Stimulated activated effector memory CD8-positive, alpha-beta T cell treated with anti-CD3 and anti-CD28 coated beads, Interleukin-12 subunit alpha, Interleukin-12 subunit beta, amount 100 ng/mL, for 72 hours (primary cell): ENCODE results near the gene COL13A1.
A peak's percentile ranks its signal among the peaks of the same experiment; 100 is the strongest.

Experiments
- ATAC-seq: fragments of 150-1000 bp; cut with Tn5 transposase; 2 replicates; pipeline ENCODE4 v1.10.0; 2021
- DNase-seq, 2 donors: peaks; one replicate each; pipeline ENCODE4 v3.0.0; 2021 to 2022; ENCODE audit warnings: low spot score in 2 of 2
- H3K27ac Mint-ChIP-seq: one replicate; pipeline ENCODE4 v1.8.0; 2022; ENCODE audit warnings: mild to moderate bottlenecking, mixed read lengths
- H3K36me3 Mint-ChIP-seq: one replicate; pipeline ENCODE4 v1.8.0; 2022; ENCODE audit warnings: mild to moderate bottlenecking, mixed read lengths
- H3K4me1 Mint-ChIP-seq: one replicate; pipeline ENCODE4 v1.8.0; 2022; ENCODE audit warnings: mixed read lengths
- H3K4me3 Mint-ChIP-seq: one replicate; pipeline ENCODE4 v1.8.0; 2022; ENCODE audit warnings: mild to moderate bottlenecking, mixed read lengths
- H3K9me3 Mint-ChIP-seq: one replicate; pipeline ENCODE4 v1.8.0; 2022; ENCODE audit warnings: mixed read lengths

The COL13A1 gene

GRCh38 chr10:69858201-69858600 is 56.5 kb downstream of the COL13A1 start:
- no peak for DNase-seq
- H3K9me3 Mint-ChIP-seq, result no peaks in the 10 kb centered on the region
- no peak overlapping the region for H3K4me3 Mint-ChIP-seq
- H3K4me1 Mint-ChIP-seq, result peaks cover 5% of the 10 kb centered on the region
- ATAC-seq, result no peak
- H3K27ac Mint-ChIP-seq, result no peak overlapping the region
- H3K36me3 Mint-ChIP-seq, result no peaks in the 10 kb centered on the region

DNA sequence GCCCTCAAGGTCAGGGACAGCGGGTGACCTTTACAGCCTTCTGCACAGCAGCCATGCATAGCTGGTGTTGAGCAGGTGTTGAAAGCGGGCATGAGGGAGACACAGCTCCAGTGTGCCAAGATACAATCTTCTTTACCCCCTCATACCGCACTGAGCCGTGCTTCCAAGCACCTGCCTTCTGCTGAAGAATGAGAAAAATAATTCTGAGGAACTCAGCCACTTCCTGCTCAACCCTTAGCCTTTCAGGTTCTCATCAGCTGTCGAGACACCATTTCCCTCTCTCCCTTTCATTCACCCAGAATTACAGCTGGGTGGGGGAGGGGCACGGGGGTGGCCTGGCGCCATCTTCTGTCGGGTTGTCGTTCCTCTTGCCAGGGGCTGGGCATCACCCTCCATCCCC is 58.6 kb downstream of the COL13A1 start:
- H3K4me1 Mint-ChIP-seq, result peaks cover 5% of the 10 kb centered on the region
- DNase-seq, result no peak
- H3K27ac Mint-ChIP-seq, result no peak overlapping the region
- H3K4me3 Mint-ChIP-seq, result no peak overlapping the region
- H3K36me3 Mint-ChIP-seq, result no peaks in the 10 kb centered on the region
- no peaks in the 10 kb centered on the region for H3K9me3 Mint-ChIP-seq
- no peak for ATAC-seq

DNA sequence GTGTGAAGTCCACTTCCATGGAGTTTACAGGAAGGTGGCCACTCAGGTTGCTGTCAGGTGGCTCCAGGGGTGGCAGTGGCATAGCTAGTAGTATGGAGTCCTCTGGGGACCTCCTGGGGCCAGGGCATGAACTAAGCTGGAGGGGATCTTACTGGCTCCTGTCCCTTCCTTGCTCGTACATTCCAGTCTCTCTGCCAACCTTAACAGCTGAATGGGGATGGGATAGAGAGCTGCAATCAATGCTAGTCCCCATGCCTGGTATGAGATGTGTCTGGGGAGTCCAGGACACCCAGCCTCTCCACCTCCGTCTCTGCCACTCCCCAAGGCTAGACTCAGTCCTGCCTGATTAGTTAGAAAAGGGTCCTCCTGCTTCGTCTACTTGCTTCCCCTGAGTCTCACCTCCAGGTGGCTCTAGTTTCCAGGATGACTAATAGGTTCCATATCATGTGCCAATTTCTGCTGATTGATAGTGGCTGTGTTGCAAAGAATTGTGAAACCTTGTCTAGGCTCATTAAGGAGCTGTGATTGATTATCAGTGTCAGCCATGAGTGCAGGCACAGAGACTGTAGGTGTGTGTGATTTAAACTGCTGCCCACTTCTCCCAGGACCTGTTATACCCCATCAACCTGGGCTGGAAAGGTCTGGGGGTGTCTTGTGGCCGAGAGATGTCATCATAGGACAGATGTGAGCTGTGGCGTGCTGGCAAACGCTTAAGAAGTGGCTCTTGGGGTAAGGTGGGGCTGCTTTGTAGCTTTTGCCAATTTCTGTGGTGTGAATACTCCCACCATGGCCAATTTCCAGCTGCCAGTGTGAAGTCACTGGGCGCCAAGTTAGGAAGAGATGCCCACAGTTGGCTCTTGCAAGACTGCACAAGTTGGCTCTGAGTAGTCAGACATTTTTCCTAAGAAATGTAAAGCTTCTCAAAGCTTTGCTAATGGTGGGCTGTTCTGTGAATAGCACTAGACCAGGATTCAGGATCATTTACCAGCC is 59.8 kb downstream of the COL13A1 start:
- ATAC-seq, result peak; percentile 25
- Mint-ChIP-seq H3K4me3 (no peak overlapping the region), H3K9me3 (no peaks in the 10 kb centered on the region), H3K36me3 (no peaks in the 10 kb centered on the region), H3K27ac (no peak overlapping the region), H3K4me1 (peaks cover 5% of the 10 kb centered on the region)
- no peak for DNase-seq

DNA sequence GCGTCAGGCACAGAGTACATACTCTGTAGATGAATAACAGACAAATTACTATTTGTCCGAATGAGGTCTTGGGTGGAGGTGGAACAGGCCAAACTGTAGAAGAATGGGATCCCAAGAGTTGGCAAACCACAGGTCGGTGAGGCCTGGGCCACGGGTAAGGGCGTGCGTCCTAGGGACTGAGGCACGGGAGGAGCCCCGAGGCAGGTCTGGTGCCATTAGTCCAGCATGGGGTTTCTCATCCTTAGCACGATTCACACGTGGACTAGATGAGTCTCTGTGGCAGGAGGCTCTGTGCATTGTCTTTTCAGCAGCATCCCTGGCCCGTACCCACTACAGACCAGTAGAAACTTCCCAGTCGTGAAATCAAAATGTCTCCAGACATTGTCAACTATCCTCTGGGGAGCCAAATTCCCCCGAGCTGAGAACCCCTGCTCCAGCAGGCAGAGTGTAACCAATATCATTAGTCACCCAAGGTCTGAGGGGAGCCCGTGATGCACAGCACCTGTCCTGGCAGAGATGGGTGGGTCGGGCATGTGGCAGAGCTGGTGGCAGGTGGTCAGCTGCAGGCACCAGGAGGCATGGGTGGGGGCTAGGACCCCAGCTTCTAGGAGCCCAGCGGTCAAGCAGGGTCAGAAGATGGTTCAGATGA is 61.3 kb downstream of the COL13A1 start:
- Mint-ChIP-seq H3K9me3 (no peaks in the 10 kb centered on the region), H3K4me1 (peaks cover 5% of the 10 kb centered on the region), H3K4me3 (no peak overlapping the region), H3K36me3 (no peaks in the 10 kb centered on the region), H3K27ac (no peak overlapping the region)
- ATAC-seq (no peak), DNase-seq (no peak)

GRCh38 chr10:69863580-69863979 is 61.9 kb downstream of the COL13A1 start:
- peaks cover 5% of the 10 kb centered on the region for H3K4me1 Mint-ChIP-seq
- H3K27ac Mint-ChIP-seq, result no peak overlapping the region
- H3K36me3 Mint-ChIP-seq, result no peaks in the 10 kb centered on the region
- no peaks in the 10 kb centered on the region for H3K9me3 Mint-ChIP-seq
- no peak overlapping the region for H3K4me3 Mint-ChIP-seq
- DNase-seq (no peak), ATAC-seq (no peak)

GRCh38 chr10:69864321-69864720 is 62.6 kb downstream of the COL13A1 start:
- ATAC-seq (no peak), DNase-seq (no peak)
- Mint-ChIP-seq H3K9me3 (no peaks in the 10 kb centered on the region), H3K36me3 (no peaks in the 10 kb centered on the region), H3K27ac (no peak overlapping the region), H3K4me3 (no peak overlapping the region), H3K4me1 (peaks cover 5% of the 10 kb centered on the region)

DNA sequence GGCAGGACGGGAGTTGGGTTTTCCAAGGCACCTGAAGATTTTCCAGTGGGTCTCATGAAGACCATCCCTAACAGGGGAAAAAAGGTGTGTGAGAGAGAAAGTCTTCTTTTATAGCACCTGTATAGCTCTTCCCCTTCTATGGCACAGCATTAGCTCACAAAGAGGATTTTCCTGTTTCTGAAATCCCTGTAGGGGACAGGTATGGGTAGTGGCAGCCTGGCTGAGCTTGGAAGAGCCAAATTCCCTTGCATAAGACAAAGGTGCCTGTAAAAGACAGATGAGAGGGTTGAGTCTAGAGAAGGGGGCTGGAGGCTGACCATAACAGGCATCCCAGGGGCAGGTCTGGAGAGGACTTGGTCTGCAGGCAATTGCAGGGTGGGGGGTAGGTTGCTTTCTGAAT is 63.7 kb downstream of the COL13A1 start:
- Mint-ChIP-seq H3K4me1 (peaks cover 5% of the 10 kb centered on the region), H3K36me3 (no peaks in the 10 kb centered on the region), H3K9me3 (no peaks in the 10 kb centered on the region), H3K4me3 (no peak overlapping the region), H3K27ac (no peak overlapping the region)
- ATAC-seq, result no peak
- DNase-seq, result no peak

DNA sequence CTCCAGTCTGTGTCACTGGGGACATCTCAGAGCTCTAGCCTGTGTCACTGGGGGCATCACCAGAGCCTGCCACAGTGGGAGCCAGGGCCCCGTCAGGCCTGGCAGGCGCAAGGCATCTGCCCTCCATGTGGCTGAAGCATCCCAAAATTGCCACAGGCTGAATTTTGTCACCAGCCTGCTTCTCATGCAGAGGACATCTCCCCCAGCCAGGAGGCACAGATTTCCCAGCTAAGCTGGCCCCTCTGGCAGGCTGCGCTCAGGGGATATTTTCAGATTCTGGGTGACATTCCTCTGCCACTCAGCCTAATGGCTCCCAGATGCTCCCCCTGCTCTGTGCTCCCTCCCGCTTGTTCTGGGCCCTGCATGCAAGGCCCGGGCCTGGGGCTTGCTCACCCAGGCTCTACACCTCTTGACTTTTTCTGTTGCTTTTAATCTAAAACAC is 64.6 kb downstream of the COL13A1 start:
- ATAC-seq, result no peak
- Mint-ChIP-seq H3K9me3 (no peaks in the 10 kb centered on the region), H3K36me3 (no peaks in the 10 kb centered on the region), H3K4me1 (peaks cover 5% of the 10 kb centered on the region), H3K27ac (no peak overlapping the region), H3K4me3 (no peak overlapping the region)
- no peak for DNase-seq

DNA sequence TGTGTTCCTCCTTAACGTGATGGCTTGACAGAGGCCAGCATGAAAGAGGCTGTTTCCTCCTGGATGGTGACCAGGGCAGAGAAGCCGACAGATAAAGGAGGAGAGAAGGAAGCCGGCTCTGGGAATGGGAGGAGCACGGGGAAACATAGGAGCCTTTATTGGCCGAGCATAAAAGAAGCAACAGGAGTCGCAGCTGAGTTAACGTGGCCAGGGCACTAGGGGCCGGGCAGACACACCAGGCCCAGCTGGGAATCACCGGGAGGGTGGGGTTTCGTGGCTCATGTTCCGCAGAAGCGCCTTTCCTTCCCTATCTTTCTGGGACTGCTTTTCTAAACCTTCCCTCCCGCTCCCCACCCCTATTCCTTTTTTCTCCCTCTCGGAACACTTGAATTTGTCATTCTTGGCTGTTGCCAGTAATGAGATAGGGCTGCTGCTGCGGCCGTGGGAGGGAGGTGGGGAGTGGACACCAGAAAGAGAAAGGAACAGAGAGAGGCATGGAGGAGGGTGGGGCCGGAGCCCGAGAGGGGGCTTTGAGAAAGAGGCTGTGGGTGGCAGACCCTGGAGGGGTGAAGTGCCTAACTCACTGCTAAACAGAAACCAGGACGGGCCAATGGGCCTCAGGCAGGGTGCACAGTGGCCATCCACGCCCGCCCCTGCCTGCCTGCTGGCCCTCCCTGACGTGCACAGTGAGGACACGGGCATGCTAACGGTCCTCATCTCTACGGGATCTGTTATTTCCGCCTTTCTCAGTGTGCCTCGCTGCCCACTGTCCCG is 65.2 kb downstream of the COL13A1 start:
- no peaks in the 10 kb centered on the region for H3K9me3 Mint-ChIP-seq
- no peaks in the 10 kb centered on the region for H3K4me1 Mint-ChIP-seq
- H3K27ac Mint-ChIP-seq, result no peak overlapping the region
- no peak overlapping the region for H3K4me3 Mint-ChIP-seq
- H3K36me3 Mint-ChIP-seq, result no peaks in the 10 kb centered on the region
- no peak for ATAC-seq
- no peak for DNase-seq

DNA sequence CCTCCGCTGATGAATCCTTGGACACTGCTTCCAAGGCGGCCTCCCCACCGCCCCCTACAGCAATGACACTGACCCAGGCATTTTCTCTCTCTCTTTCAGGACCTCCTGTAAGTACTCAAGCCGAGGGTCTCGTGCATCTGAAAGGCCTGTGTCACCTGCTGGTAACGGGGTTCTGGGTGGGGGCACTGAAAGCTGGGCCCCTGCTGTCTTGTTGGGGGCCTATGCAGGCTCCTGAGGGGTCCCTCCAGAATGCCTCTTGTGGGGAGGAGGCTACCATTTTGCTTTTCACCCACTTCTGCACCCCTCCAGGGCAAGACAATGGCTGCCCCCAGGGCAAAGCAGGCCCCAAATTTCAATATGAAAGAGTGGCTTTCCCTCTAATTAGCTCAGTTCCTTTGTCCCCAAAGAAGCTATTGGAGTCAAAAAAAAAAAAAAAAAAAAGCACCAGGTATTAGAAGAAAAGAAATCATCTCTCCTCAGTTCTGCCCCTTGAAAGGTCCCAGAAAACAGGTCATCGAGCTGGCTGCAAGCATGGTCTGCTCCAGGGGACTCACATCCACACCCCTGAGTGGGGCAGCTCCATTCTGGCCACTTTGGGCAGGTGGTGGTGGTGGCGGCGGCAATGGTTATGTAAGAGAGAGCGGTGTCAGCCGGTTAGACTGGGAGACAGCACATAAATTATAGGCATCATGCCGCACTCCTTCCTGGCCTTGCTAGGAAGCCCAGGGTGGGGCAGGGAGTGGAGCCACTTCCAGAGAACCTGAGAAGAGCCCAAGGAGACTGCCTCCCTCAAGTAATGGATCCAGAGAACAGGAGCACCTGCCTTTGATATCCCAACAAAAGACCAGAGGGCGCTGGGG is 66.2 kb downstream of the COL13A1 start:
- H3K9me3 Mint-ChIP-seq, result no peaks in the 10 kb centered on the region

DNA sequence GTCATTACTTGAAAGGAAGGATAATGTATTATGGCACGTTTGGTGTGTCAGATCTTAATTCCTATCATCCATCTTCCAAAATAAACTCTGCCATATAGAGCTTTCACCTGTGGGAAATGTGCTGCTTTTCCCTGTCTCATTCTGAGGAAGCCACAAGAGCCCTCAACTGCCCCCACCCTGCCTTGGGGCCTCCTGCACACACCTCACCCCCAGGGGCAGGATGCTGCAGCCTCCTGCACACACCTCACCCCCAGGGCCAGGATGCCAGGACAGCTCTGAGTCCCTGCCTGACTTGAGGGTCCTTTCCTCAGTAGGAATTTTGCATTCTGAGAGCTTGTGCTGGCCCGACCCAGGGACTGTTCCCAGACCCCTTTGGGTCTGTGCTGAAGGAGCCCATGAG is 67.1 kb downstream of the COL13A1 start:
- no peak for ATAC-seq
- no peak for DNase-seq

More for the DNA sequence above, 66.2 kb downstream of the COL13A1 start:
- no peaks in the 10 kb centered on the region for H3K4me1 Mint-ChIP-seq
- DNase-seq (no peak), ATAC-seq (no peak)
- H3K4me3 Mint-ChIP-seq, result no peak overlapping the region
- no peak overlapping the region for H3K27ac Mint-ChIP-seq
- H3K36me3 Mint-ChIP-seq, result no peaks in the 10 kb centered on the region

GRCh38 chr10:69869291-69869961 is 67.7 kb downstream of the COL13A1 start:
- Mint-ChIP-seq H3K4me1 (no peaks in the 10 kb centered on the region), H3K27ac (no peak overlapping the region), H3K4me3 (no peak overlapping the region), H3K36me3 (no peaks in the 10 kb centered on the region), H3K9me3 (no peaks in the 10 kb centered on the region)
- DNase-seq, result no peak
- no peak for ATAC-seq

More for the DNA sequence above, 67.1 kb downstream of the COL13A1 start:
- H3K4me3 Mint-ChIP-seq, result no peak overlapping the region
- H3K9me3 Mint-ChIP-seq, result no peaks in the 10 kb centered on the region
- no peaks in the 10 kb centered on the region for H3K36me3 Mint-ChIP-seq
- H3K27ac Mint-ChIP-seq, result no peak overlapping the region
- H3K4me1 Mint-ChIP-seq, result no peaks in the 10 kb centered on the region

- H3K9me3 Mint-ChIP-seq, result no peaks in the 10 kb centered on the region
- no peak overlapping the region for H3K4me3 Mint-ChIP-seq
- H3K4me1 Mint-ChIP-seq, result no peaks in the 10 kb centered on the region
- ATAC-seq (no peak), DNase-seq (no peak)
- H3K27ac Mint-ChIP-seq, result no peak overlapping the region
- H3K36me3 Mint-ChIP-seq, result no peaks in the 10 kb centered on the region
Measured at GRCh38 chr10:69870591-69870990, 68.9 kb downstream of the COL13A1 start.

GRCh38 chr10:69871074-69871473 is 69.4 kb downstream of the COL13A1 start:
- no peaks in the 10 kb centered on the region for H3K36me3 Mint-ChIP-seq
- DNase-seq (no peak), ATAC-seq (no peak)
- H3K27ac Mint-ChIP-seq, result no peak overlapping the region
- H3K9me3 Mint-ChIP-seq, result no peaks in the 10 kb centered on the region
- H3K4me3 Mint-ChIP-seq, result no peak overlapping the region
- H3K4me1 Mint-ChIP-seq, result no peaks in the 10 kb centered on the region
